Natural killer cell treated with Interleukin-12 subunit alpha and Interleukin-12 subunit beta and Interleukin-15 and Interleukin-18, amount 100 ng/mL, for 72 hours (primary cell): ENCODE data around the gene EYA4. TPM values are rescaled to one million over a fixed set of nuclear protein-coding genes. Genes with fewer than 3 reads are reported as not detected.
"Not testable (repeated sequence)": the region's sequence is repeated elsewhere in the genome, so short reads cannot be mapped to it uniquely, and the experiment has no call there.

Experiments used
- ATAC-seq, 2 donors: fragments of 150-1000 bp; cut with Tn5 transposase in 1 of 2; sonication (Bioruptor Pico), chemical (Tn5 transposase) in 1 of 2; 2 replicates each; pipeline ENCODE4 v1.10.0; 2021
- DNase-seq: peaks from one replicate; pipeline ENCODE4 v3.0.0; 2022; ENCODE audit warnings: low spot score
- H3K27ac Mint-ChIP-seq, 2 donors: 1 replicate in 1 of 2; 2 replicates in 1 of 2; pipeline ENCODE4 v1.8.0; 2022; ENCODE audit warnings: mixed read lengths in 2 of 2, mild to moderate bottlenecking in 1 of 2, moderate library complexity in 1 of 2
- H3K27me3 Mint-ChIP-seq, 2 donors: 1 replicate in 1 of 2; 2 replicates in 1 of 2; pipeline ENCODE4 v1.8.0; 2022; ENCODE audit warnings: mixed read lengths in 2 of 2
- H3K36me3 Mint-ChIP-seq: one replicate; pipeline ENCODE4 v1.8.0; 2022; ENCODE audit warnings: mixed read lengths
- H3K4me1 Mint-ChIP-seq, 2 donors: 1 replicate in 1 of 2; 2 replicates in 1 of 2; pipeline ENCODE4 v1.8.0; 2022; ENCODE audit warnings: low read depth in 2 of 2, mixed read lengths in 2 of 2, mild to moderate bottlenecking in 1 of 2
- H3K4me3 Mint-ChIP-seq: one replicate; pipeline ENCODE4 v1.8.0; 2022; ENCODE audit warnings: mixed read lengths
- H3K9me3 Mint-ChIP-seq: 2 replicates; pipeline ENCODE4 v1.8.0; 2022; ENCODE audit warnings: mixed read lengths
- total RNA-seq, 2 donors: library from RNA; stranded (reverse); gene quantifications; one replicate each; pipeline ENCODE4 v1.2.3, GENCODE V29; 2022

The EYA4 gene
- total RNA-seq, 2 donors from 2014 or later = not detected

DNA sequence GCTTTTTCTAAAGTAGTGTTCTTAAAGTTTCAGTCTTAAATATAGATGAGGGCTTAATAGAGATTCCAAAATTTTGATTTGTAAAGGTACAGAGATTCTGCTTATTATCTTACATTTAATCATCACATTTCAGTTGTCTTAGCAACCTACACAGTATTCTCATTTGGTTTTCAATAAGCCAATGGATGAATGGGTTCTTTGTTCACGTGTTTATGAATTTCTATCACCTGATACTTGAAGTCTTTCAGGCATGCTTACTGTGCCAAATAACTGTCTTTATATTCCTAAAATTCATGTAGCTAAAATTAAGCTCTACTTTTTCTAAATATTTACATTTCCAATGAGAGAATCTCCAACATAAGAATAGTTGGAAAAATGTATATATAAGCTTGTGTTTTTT lies 152.7 kb downstream of the EYA4 start:
- Mint-ChIP-seq H3K36me3 (no peaks in the 10 kb centered on the region), H3K4me3 (no peak overlapping the region), H3K9me3 (peaks cover 23% of the 10 kb centered on the region), H3K27me3 (no peaks in the 10 kb centered on the region), H3K4me1 (no peaks in the 10 kb centered on the region), H3K27ac (no peak overlapping the region)
- DNase-seq (no peak), ATAC-seq (no peak)

DNA sequence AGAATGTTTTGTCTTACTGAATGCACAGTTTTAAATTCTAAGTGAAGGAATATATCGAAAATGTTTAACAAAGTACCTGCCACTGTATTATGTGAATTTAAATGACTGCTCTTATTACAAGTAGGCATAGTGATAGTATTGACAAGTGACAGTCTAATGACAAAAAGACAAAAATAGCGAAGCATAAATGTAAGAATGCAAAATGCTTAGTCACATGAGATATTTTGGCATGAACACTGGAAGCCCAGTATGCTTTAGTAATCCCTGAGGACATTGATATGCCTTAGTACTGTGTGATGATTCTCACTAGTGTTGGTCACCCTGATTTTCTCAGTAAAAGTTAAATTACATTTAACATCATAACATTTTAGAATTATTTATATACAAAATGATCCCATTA lies 153.5 kb downstream of the EYA4 start:
- Mint-ChIP-seq H3K9me3 (peaks cover 21% of the 10 kb centered on the region), H3K27me3 (no peaks in the 10 kb centered on the region), H3K4me3 (no peak overlapping the region), H3K27ac (no peak overlapping the region), H3K4me1 (no peaks in the 10 kb centered on the region), H3K36me3 (no peaks in the 10 kb centered on the region)
- ATAC-seq (no peak), DNase-seq (no peak)

DNA sequence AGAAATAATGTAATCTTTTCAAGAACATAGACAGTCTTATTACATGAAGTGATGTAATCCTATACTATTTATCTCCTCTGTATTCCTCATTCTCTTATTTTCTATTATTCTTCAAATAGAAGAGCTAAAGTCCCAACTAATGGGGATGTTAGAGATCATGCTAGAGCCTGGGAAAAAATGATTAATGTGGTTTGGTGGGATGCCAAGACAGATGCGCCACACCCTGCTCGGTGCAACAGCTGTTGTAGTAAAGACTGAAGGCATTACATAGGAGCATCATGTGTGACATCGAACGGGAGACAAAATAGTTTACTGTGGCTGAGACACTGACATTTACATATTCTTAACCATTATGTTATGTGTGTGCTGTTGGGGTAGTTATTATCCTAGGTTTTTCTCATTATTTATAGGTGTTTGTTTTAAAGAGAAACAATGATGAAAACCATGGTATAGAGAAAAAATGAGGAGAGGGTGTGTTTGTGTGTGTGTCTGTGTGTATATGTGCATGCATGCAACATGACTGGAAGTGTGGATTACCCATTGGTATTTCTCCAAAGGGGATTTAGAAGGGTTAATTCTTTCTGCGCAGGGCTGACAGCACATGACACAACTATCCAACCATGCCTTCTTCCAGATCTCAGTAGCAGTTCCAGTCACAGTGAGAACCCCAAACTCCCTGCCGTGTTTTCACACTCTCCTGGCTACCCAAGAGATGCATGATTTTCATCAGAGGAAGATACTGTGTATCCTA lies 155.3 kb downstream of the EYA4 start:
- ATAC-seq = no peak
- Mint-ChIP-seq H3K27ac (no peak overlapping the region), H3K4me3 (no peak overlapping the region), H3K4me1 (no peaks in the 10 kb centered on the region), H3K36me3 (no peaks in the 10 kb centered on the region), H3K9me3 (peaks cover 13% of the 10 kb centered on the region), H3K27me3 (no peaks in the 10 kb centered on the region)
- no peak for DNase-seq

DNA sequence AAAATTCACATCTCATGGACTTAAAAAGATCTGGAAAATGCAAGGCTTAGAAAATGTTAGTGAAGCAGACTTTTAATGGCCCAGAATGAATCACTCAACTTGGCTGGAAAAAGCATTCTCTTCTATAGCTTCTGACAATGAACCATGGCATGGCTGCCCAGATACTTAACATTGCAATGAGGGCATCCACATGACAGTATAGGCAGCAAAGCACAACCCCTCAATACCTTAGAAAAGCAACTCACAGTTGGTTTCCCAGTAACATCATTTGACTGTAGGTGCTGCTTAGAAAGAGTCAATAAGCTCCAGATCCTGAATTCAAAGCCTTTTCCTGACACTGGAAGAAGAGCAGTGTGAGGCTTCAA lies 155.8 kb downstream of the EYA4 start:
- H3K9me3 Mint-ChIP-seq = peaks cover 13% of the 10 kb centered on the region
- H3K27ac Mint-ChIP-seq = no peak overlapping the region
- DNase-seq (no peak), ATAC-seq (no peak)
- no peaks in the 10 kb centered on the region for H3K36me3 Mint-ChIP-seq
- no peak overlapping the region for H3K4me3 Mint-ChIP-seq
- H3K27me3 Mint-ChIP-seq = no peaks in the 10 kb centered on the region
- no peaks in the 10 kb centered on the region for H3K4me1 Mint-ChIP-seq

DNA sequence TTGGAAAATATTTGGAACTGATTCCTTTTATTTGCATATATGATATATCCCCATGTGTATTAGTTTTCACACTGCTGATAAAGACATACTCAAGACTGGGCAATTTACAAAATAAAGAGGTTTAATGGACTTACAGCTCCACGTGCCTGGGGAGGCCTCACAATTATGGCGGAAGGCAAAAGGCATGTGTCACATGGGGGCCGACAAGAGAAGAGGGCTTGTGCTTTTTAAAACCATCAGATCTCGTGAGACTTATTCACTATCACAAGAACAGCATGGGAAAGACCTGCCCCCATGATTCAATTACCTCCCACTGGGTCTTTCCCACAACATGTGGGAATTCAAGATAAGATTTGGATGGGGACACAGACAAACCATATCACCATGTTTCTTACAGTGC lies 156.4 kb downstream of the EYA4 start:
- not testable (repeated sequence) for DNase-seq, H3K36me3 Mint-ChIP-seq, H3K27ac Mint-ChIP-seq, ATAC-seq, H3K4me3 Mint-ChIP-seq, H3K27me3 Mint-ChIP-seq, H3K4me1 Mint-ChIP-seq
- H3K9me3 Mint-ChIP-seq = peaks cover 13% of the 10 kb centered on the region

DNA sequence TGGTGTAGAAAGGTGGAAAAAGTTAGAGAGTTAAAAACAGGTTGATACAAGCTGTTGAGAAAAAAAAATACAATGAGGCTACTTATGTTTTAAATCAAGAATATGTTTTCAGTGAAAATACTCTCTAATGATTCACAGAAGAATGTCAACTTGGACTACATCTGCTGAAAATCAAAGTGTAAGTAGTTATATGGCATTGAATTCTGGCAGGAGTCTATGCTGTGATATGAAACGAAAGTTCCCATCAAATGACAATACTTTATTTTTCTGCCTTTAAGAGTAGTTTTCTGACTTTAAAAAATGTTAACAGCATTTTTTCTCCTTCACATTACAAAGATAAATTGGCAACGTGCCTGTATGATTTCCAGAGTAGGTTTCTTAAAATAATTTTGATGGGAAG lies 158.3 kb downstream of the EYA4 start:
- H3K4me3 Mint-ChIP-seq = no peak overlapping the region

DNA sequence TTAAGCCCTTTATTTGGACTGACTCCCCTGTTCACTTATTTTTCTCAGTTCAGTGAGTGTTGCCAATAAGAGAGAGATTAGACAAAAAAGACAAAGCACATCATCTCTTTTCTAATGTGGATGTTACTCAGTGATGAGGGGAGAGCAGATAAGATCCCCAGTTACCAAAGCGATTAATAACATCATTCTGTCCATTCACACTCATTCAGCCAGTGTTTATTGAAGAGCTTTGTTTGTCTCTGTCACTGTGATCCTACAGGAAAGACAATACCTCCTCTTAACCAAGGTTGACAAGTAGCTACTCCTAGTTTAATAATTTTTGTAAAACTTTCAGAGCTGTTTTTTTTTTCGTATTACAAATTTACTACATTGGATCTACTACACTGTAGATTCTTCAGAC lies 163.0 kb downstream of the EYA4 start:
- Mint-ChIP-seq H3K4me1 (no peaks in the 10 kb centered on the region), H3K27me3 (no peaks in the 10 kb centered on the region), H3K27ac (no peak overlapping the region), H3K4me3 (no peak overlapping the region), H3K9me3 (peaks cover 5% of the 10 kb centered on the region), H3K36me3 (no peaks in the 10 kb centered on the region)
- no peak for DNase-seq
- ATAC-seq = no peak

More for the DNA sequence above, 158.3 kb downstream of the EYA4 start:
- H3K36me3 Mint-ChIP-seq = no peaks in the 10 kb centered on the region
- H3K4me1 Mint-ChIP-seq = no peaks in the 10 kb centered on the region
- ATAC-seq = no peak
- DNase-seq = no peak
- H3K9me3 Mint-ChIP-seq = peaks cover 10% of the 10 kb centered on the region
- H3K27ac Mint-ChIP-seq = no peak overlapping the region
- H3K27me3 Mint-ChIP-seq = no peaks in the 10 kb centered on the region

DNA sequence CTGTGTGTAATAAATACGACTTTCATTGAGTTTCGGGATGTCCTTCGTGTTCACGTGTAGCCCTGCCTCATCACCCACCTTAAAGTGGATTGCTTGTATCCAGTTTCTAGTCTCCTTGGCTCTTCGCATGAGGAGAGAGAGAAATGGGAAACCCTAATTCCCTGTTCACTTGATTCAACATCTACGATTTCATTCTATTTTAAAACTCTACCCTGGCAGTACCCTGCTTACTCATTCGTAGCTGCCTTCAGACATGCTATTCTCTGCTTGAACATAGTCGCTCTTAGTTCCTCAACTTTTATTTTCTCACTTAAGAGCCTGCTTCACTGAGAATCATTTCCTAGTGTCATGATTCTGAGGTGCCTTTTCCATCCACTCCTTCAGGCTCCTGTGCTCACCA lies 163.6 kb downstream of the EYA4 start:
- DNase-seq (no peak), ATAC-seq (no peak)
- H3K36me3 Mint-ChIP-seq = no peaks in the 10 kb centered on the region
- H3K9me3 Mint-ChIP-seq = peaks cover 5% of the 10 kb centered on the region
- no peaks in the 10 kb centered on the region for H3K27me3 Mint-ChIP-seq
- H3K27ac Mint-ChIP-seq = no peak overlapping the region
- no peaks in the 10 kb centered on the region for H3K4me1 Mint-ChIP-seq
- no peak overlapping the region for H3K4me3 Mint-ChIP-seq

DNA sequence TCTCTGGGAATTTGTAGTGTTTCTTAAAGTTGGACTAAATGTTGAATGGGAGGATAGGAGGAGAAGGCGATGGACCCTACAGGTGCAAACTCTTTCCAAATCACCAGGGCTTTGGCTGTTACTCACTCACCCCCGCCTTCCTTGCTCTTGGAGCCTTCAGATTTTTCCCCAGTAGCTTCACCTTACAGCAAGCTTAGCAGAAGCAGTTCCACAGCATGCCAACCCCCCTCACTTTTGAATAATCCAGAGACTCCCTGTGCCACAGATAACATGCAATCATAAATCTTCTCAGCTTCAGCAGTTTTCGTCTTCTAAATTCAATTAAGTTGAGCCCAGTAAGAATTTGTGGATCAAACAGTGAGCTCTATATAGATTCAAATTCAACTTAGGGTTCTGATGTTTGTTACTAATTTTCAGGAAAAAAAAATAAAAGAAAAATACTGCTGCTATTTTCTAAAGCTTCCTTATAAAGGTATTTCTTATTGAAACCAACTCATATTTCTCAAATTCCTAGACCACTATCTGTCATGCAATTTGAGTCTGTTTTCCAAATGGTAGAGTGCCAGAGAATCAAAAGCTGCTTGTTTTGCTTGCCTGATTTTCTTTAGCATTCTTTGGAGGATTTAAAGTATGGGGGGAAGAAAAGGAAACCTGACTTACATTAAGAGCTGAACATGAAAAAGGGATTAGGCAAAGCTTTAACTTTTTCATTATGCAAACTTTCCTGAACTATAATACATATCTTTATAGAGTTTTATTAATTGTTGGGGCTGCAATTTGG lies 166.4 kb downstream of the EYA4 start:
- peaks cover 5% of the 10 kb centered on the region for H3K9me3 Mint-ChIP-seq
- DNase-seq (no peak), ATAC-seq (no peak)
- no peak overlapping the region for H3K27ac Mint-ChIP-seq
- H3K4me1 Mint-ChIP-seq = no peaks in the 10 kb centered on the region
- no peak overlapping the region for H3K4me3 Mint-ChIP-seq
- H3K36me3 Mint-ChIP-seq = no peaks in the 10 kb centered on the region
- H3K27me3 Mint-ChIP-seq = no peaks in the 10 kb centered on the region

DNA sequence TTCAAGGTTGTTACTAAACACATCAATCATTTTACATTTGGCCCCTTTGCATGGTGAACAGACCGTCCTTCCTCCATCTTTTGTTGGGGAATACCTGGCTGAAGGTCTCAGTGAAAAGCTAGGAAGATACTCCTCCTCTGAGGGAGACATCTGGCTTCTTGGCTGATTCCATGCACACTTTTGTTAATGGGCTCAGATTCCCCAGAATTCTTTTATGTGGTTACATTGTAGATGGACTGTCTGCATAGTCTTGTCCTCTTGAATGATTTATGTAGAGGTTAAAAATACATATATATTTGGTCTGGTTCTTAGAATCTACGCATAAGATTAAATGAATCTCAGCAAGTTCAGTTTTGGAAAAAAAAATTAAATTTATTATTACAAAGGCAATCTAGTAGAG lies 167.0 kb downstream of the EYA4 start:
- Mint-ChIP-seq H3K4me1 (no peaks in the 10 kb centered on the region), H3K27ac (no peak overlapping the region), H3K27me3 (no peaks in the 10 kb centered on the region), H3K9me3 (peaks cover 5% of the 10 kb centered on the region), H3K36me3 (no peaks in the 10 kb centered on the region), H3K4me3 (no peak overlapping the region)
- DNase-seq (no peak), ATAC-seq (no peak)

DNA sequence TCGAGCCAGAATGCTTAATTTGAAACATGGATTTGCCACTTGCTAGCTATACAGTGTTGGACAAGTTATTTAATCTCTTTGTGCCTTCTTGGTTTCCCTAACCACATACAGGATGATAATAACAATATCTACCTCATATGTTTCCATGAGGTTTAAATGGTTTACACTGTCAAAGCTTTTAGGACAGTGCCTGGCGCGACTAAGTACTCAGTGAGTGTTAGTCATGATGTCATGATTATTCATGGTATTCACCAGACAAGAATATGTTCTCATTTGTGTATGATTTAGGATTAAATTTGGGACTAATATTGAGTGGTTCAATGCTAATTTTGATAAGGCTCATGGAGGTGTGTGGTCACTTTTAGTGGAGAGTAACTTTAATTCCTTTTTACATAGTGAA lies 167.4 kb downstream of the EYA4 start:
- no peaks in the 10 kb centered on the region for H3K36me3 Mint-ChIP-seq

DNA sequence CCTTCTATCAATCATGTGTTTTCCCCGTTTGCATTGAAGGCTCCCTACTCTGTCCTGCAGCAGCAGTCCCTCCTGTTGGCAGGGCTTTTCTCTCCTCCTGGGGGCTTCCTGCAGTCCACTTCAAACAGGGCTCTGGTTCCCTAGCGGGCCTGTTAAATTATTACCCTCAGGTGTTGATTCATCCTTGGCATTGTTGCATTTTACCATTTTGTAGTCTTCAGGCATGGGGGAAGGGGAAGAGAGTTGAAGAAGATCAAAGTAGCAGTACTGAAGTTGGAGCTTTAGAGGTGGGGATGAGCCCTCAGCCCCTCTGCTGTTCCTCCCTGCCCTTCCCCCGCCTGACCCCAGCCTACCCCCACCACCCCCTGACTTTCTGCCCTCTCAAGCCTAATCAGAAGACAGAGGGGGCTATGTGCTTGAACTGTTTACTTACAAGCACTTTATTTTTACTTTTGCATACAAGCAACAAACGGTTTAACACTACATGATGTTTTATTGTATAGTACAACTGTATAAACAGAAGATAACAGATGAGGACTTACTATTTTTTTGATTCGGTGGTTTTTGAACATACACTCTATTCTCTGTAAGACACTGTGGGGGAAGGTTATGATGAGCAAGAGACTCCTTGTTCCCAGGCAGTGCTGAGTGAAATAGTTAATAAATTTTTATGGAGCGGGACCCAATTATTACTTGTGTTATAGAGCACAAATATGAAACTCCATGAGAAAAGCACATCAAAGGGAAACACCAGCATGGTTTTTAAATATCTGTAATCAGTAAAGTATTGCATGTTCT lies 169.7 kb downstream of the EYA4 start:
- DNase-seq (no peak), ATAC-seq (no peak)
- H3K27ac Mint-ChIP-seq = no peak overlapping the region
- no peaks in the 10 kb centered on the region for H3K27me3 Mint-ChIP-seq
- H3K4me1 Mint-ChIP-seq = no peaks in the 10 kb centered on the region
- H3K4me3 Mint-ChIP-seq = no peak overlapping the region
- H3K36me3 Mint-ChIP-seq = no peaks in the 10 kb centered on the region
- no peaks in the 10 kb centered on the region for H3K9me3 Mint-ChIP-seq

More for the DNA sequence above, 167.4 kb downstream of the EYA4 start:
- DNase-seq = no peak
- no peak overlapping the region for H3K27ac Mint-ChIP-seq
- peaks cover 5% of the 10 kb centered on the region for H3K9me3 Mint-ChIP-seq
- H3K27me3 Mint-ChIP-seq = no peaks in the 10 kb centered on the region
- ATAC-seq = no peak
- no peaks in the 10 kb centered on the region for H3K4me1 Mint-ChIP-seq
- H3K4me3 Mint-ChIP-seq = no peak overlapping the region

DNA sequence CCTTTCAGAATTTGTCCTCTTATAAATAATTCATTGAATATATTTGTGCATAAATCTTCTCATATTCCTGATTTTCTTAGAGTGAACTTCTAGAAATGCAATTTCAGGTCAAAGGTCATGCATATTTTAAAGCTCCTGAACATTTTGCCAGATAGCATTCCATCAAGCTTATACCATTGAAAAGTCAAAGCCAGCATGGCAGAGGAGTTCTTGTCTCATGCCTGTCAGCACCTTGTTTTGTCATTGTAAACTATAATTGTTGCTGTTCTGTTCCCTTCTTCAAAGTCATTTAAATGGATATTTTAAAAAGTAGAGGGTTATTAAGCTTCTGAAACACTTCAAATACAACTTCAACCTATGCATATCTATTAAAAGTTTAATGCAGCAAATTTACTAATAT lies 170.6 kb downstream of the EYA4 start:
- no peaks in the 10 kb centered on the region for H3K9me3 Mint-ChIP-seq
- H3K36me3 Mint-ChIP-seq = no peaks in the 10 kb centered on the region
- no peak for ATAC-seq
- DNase-seq = no peak
- H3K27ac Mint-ChIP-seq = no peak overlapping the region
- no peak overlapping the region for H3K4me3 Mint-ChIP-seq
- no peaks in the 10 kb centered on the region for H3K4me1 Mint-ChIP-seq
- no peaks in the 10 kb centered on the region for H3K27me3 Mint-ChIP-seq

DNA sequence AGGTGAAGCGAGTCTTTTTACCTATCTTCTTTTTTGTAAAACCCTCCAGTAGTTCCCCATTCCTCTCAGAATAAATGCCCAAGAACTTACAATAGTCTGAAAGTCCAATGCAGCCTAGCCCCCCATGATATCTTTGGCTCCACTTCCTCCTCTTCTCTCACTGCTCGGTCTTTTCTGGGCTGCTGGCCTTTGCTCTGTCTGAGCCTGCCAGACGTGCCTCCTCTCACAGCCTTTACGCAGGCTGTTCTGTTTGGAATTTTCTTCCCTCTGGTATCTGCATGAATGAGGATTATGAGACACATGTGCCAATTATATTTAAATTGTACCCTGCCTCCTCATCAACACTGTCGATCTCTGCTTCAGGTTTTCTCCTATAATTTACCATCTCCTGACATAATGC lies 174.1 kb downstream of the EYA4 start:
- no peak for ATAC-seq

More for the DNA sequence above, 174.1 kb downstream of the EYA4 start:
- Mint-ChIP-seq H3K9me3 (no peaks in the 10 kb centered on the region), H3K27ac (no peak overlapping the region), H3K36me3 (no peaks in the 10 kb centered on the region), H3K27me3 (no peaks in the 10 kb centered on the region), H3K4me1 (no peaks in the 10 kb centered on the region), H3K4me3 (no peak overlapping the region)
- no peak for DNase-seq
